Heart left ventricle (tissue), 16 donors: ENCODE data around the gene EIF3A. TPM values are rescaled to one million over a fixed set of nuclear protein-coding genes. Genes with fewer than 3 reads are reported as not detected.
"Not testable (repeated sequence)": the region's sequence is repeated elsewhere in the genome, so short reads cannot be mapped to it uniquely, and the experiment has no call there.

Experiments used
- ATAC-seq, 4 donors: fragments of 200-7000 bp; cut with Tn5 transposase; one replicate each; pipeline ENCODE4 v1.9.1; 2020 to 2022; ENCODE audit warnings: moderate library complexity in 4 of 4, mild to moderate bottlenecking in 3 of 4, moderate number of reproducible peaks in 1 of 4
- DNase-seq, 5 donors: peaks; one replicate each; pipeline ENCODE4 v3.0.0-alpha.2; 2020
- H3K27ac ChIP-seq, 12 donors: fragments of 200-600 bp; sonication (generic) in 4 of 12; one replicate each; pipeline versions ENCODE4 v1.5.0 to v1.8.0; 2016 to 2022; ENCODE audit warnings: mild to moderate bottlenecking in 2 of 12
- H3K27me3 ChIP-seq, 9 donors: fragments of 200-600 bp; sonication (generic) in 2 of 9; one replicate each; pipeline versions ENCODE4 v1.5.1 to v1.8.0; 2016 to 2022; ENCODE audit warnings: mild to moderate bottlenecking in 3 of 9
- H3K36me3 ChIP-seq, 9 donors: fragments of 200-600 bp; sonication (generic) in 2 of 9; one replicate each; pipeline versions ENCODE4 v1.5.0 to v1.8.0; 2018 to 2022; ENCODE audit warnings: mild to moderate bottlenecking in 2 of 9
- H3K4me1 ChIP-seq, 12 donors: fragments of 200-600 bp; sonication (generic) in 4 of 12; one replicate each; pipeline versions ENCODE4 v1.5.0 to v1.8.0; 2016 to 2022; ENCODE audit warnings: mild to moderate bottlenecking in 3 of 12
- H3K4me3 ChIP-seq, 12 donors: fragments of 200-600 bp; sonication (generic) in 4 of 12; one replicate each; pipeline versions ENCODE4 v1.5.0 to v1.8.0; 2017 to 2022; ENCODE audit warnings: mild to moderate bottlenecking in 9 of 12, moderate library complexity in 4 of 12
- H3K9me3 ChIP-seq, 12 donors: fragments of 200-600 bp; sonication (generic) in 4 of 12; one replicate each; pipeline versions ENCODE4 v1.5.0 to v1.8.0; 2016 to 2022; ENCODE audit warnings: mild to moderate bottlenecking in 1 of 12
- POLR2A ChIP-seq, 2 donors: fragments of 450-650 bp; IDR thresholded peaks; one replicate each; pipeline ENCODE4 v1.6.1; 2017; ENCODE audit warnings: antibody characterized with exemption in 2 of 2, mild to moderate bottlenecking in 2 of 2, moderate library complexity in 2 of 2
- WGBS, 4 donors: extraction: QIAGEN DNeasy Blood & Tissue Kit in 2 of 4; methylation state at CpG; one replicate each; pipeline versions ENCODE4 v1.1.5 to v1.1.7; 2013 to 2018; 5-methylcytosine and 5-hydroxymethylcytosine counted together
- intact Hi-C, 10 donors: fragments of 100-400 bp; cut with DNase I; formaldehyde crosslinking; loops; one replicate each; pipeline versions ENCODE4 v1.11.1 to v1.14.2; 2022
- polyA plus RNA-seq, 2 donors: library from polyadenylated mRNA; stranded (reverse); fragments of 200-250 nt; gene quantifications; one replicate each; pipeline ENCODE4 v1.2.3, GENCODE V29; 2013
- total RNA-seq, 9 donors: library from RNA; depleted of rRNA in 2 of 9; stranded (reverse); fragments of >200 nt in 2 of 9; fragmentation: NEBNext Ultra II Directional in 3 of 9; extraction: Animal tissue kit (Norgen Biotek cat#: 25700) in 3 of 9; gene quantifications; one replicate each; pipeline versions ENCODE4 v1.1.0 to v1.2.4, GENCODE V29; 2016 to 2023
- TF ChIP-seq, protein P1 (sequence below), 12 donors: fragments of 200-600 bp; sonication (generic) in 4 of 12; IDR thresholded peaks; one replicate each; pipeline versions ENCODE4 v1.5.0 to v1.8.0; 2018 to 2022; ENCODE audit warnings: antibody characterized with exemption in 12 of 12, mild to moderate bottlenecking in 5 of 12
- donor health status: ischemic (EF 13 %, LVEDD 7.1; RV severe dilation, severe dysfunction).
- donor health status: healthy with polysubstance abuse.
- donor health status: DM: no; HTN: yes; CAD: no.
- donor health status: DM: no; HTN: no; CAD: no.
- donor health status: ischemic (EF 25% LVEDD 6.9; RV normal size, moderate dysfunction).
- donor health status: ischemic (EF 25% LVEDD 5.7; RV mildly dilated, moderate dysfunction).
- donor health status: healthy.
- donor health status: DM: yes; HTN: yes; CAD: no.
- donor health status: ischemic (EF 35%, LVEDD 5.7; RV mildly dilated, moderate dysfunction).
- donor health status: nonischemic (EF 11% LVEDD 7.7; RV severe dilation, severe dysfunction).
- donor health status: DM: yes; HTN: yes; CAD: no.
- donor health status: PGD.
- donor health status: ischemic (EF 29% LVEDD 5.4; RV normal size, mild dysfunction).
- donor health status: nonischemic (EF 23%, LVEDD 6.1; RV moderate dilation, normal function).

EIF3A gene
- total and polyA plus RNA-seq, 11 donors: 41.9 to 143 (median 103) TPM

GRCh38 chr10:119105899-119106298 is 25.3 kb upstream of the EIF3A start:
- DNase-seq, H3K4me3 ChIP-seq, ATAC-seq, H3K27ac ChIP-seq, H3K27me3 ChIP-seq, H3K9me3 ChIP-seq: not testable (repeated sequence)
- intact Hi-C loops: loop anchor here in 3 of 10 donors (2.0 kb wide), 1 partner anchor 25 kb away; the partner anchor contains the start of gene EIF3A (in 3 of the 3)
- Histone ChIP-seq H3K36me3 (peaks cover 0 to 34% (median 30%) of the 10 kb centered on the region in 9 donors), H3K4me1 (peaks cover 0 to 26% (median 11%) of the 10 kb centered on the region in 12 donors)
- WGBS, 4 donors: 95 to 99% (median 98%) methylated on average over 7 of the region's 7 CpGs

DNA sequence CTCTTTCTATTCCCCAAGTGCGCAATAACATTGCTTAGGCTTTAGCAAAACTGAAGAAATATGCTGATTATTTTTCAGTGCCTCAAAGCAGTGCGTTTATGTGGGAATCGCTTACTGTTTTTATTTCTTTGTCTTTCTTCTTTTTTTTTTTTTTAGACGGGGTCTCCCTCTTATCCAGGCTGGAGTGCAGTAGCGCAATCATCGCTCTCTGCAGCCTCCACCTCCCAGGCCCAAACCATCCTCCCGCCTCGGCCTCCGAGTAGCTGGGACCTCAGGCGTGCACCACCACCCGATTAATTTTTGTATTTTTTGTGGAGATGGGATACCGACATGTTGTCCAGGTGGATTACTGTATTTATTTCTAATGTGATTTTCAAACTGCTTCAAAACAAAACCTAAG is 24.5 kb upstream of the EIF3A start:
- intact Hi-C loops: loop anchor here in 3 of 10 donors (2.0 kb wide), 1 partner anchor 24 kb away; the partner anchor contains the start of gene EIF3A (in 3 of the 3)

DNA sequence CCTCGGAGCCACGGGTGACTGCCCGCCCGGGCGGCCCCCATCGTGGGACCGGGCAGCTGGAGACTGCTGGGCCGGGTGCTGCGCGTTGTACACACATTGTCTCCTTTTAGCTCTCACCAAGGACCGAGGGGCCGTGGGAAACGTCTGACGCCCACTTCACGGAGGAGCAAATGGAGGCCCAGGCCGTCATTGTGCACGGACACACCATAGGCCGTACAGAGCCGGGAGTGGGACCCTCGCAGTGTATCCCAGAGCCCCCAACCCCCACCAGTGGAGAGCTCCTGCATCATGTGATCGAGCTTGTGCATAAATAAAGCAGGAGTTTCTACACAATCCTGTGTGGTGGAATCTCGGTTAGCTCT is 24.0 kb upstream of the EIF3A start:
- Histone ChIP-seq H3K4me1 (peaks cover 0 to 31% (median 11%) of the 10 kb centered on the region in 12 donors), H3K36me3 (peaks cover 0 to 22% (median 18%) of the 10 kb centered on the region in 9 donors), H3K4me3 (peak overlapping the region; percentile 56 to 99 (median 85)), H3K9me3 (no peaks in the 10 kb centered on the region), H3K27ac (peak overlapping the region in 7 of 12 donors; percentile 25 to 84 (median 74)), H3K27me3 (no peaks in the 10 kb centered on the region)
- 0 to 2% (median 2%) methylated on average over 2 to 22 of the region's 22 CpGs for WGBS, 4 donors
- peak in 1 of 4 donors; percentile 8 for ATAC-seq
- intact Hi-C loops: loop anchor here in 3 of 10 donors (2.0 kb wide), 1 partner anchor 24 kb away; the partner anchor contains the start of gene EIF3A (in 3 of the 3)
- TF ChIP-seq POLR2A (IDR thresholded peaks at IDR 0.05): no peak
- TF ChIP-seq, protein P1, sequence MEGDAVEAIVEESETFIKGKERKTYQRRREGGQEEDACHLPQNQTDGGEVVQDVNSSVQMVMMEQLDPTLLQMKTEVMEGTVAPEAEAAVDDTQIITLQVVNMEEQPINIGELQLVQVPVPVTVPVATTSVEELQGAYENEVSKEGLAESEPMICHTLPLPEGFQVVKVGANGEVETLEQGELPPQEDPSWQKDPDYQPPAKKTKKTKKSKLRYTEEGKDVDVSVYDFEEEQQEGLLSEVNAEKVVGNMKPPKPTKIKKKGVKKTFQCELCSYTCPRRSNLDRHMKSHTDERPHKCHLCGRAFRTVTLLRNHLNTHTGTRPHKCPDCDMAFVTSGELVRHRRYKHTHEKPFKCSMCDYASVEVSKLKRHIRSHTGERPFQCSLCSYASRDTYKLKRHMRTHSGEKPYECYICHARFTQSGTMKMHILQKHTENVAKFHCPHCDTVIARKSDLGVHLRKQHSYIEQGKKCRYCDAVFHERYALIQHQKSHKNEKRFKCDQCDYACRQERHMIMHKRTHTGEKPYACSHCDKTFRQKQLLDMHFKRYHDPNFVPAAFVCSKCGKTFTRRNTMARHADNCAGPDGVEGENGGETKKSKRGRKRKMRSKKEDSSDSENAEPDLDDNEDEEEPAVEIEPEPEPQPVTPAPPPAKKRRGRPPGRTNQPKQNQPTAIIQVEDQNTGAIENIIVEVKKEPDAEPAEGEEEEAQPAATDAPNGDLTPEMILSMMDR (IDR thresholded peaks at IDR 0.05): no peak
- DNase-seq: peak in 3 of 5 donors; percentile 24 to 37 (median 29)

More for the DNA sequence above, 24.5 kb upstream of the EIF3A start:
- Histone ChIP-seq H3K9me3 (no peaks in the 10 kb centered on the region), H3K27ac (no peak overlapping the region), H3K4me3 (peak overlapping the region in 9 of 12 donors; percentile 60 to 99 (median 84)), H3K4me1 (peaks cover 0 to 31% (median 11%) of the 10 kb centered on the region in 12 donors), H3K27me3 (no peaks in the 10 kb centered on the region), H3K36me3 (peaks cover 0 to 27% (median 23%) of the 10 kb centered on the region in 9 donors)
- TF ChIP-seq, protein P1 (IDR thresholded peaks at IDR 0.05): no peak
- TF ChIP-seq POLR2A (IDR thresholded peaks at IDR 0.05): no peak
- 93 to 94% (median 94%) methylated on average over 12 of the region's 12 CpGs for WGBS, 4 donors
- DNase-seq (no peak), ATAC-seq (no peak)

- peak; percentile 87 to 97 (median 94) for ATAC-seq
- H3K4me3 ChIP-seq: peak within 1 kb of the TSS; percentile 56 to 99 (median 85)
- 1% methylated on average over 36 to 91 of the region's 91 CpGs; no CpG with 5 or more reads in 1 of the 4 donors for WGBS, 4 donors
- intact Hi-C loops: loop anchor here in 3 of 10 donors (2.0 kb wide), 1 partner anchor 23 kb away; the partner anchor contains the start of gene EIF3A (in 3 of the 3)
- no peaks in the 10 kb centered on the region for H3K9me3 ChIP-seq
- peak within 1 kb of the TSS; percentile 16 to 84 (median 72) for H3K27ac ChIP-seq
- peaks cover 0 to 31% (median 11%) of the 10 kb centered on the region in 12 donors for H3K4me1 ChIP-seq
- TF ChIP-seq, protein P1 (IDR thresholded peaks at IDR 0.05): peak in 2 of 12 donors; percentile 13 to 20
- TF ChIP-seq POLR2A (IDR thresholded peaks at IDR 0.05): peak in 1 of 2 donors; percentile 90
- H3K27me3 ChIP-seq: no peaks in the 10 kb centered on the region
- peak; percentile 80 to 92 (median 86) for DNase-seq
- peaks cover 0 to 16% (median 12%) of the 10 kb centered on the region in 9 donors for H3K36me3 ChIP-seq
Measured at GRCh38 chr10:119103903-119104653, 23.5 kb upstream of the EIF3A start, which contains the start of gene DENND10. Gene DENND10, plus strand, starts transcription at chr10:119104113. Its CDS starts 30 bp downstream, at chr10:119104143.
